IPS DF 4.7 (cell line): ENCODE results near the gene TMEM52B.

Experiments used
- DNase-seq: peaks from one replicate; pipeline ENCODE4 v3.0.0-alpha.2; 2013; ENCODE audit warnings: low spot score; ENCODE audit errors: extremely low read depth

Gene TMEM52B

GRCh38 chr12:10238526-10238925 lies 59.7 kb downstream of the TMEM52B start:
- no peak for DNase-seq

DNA sequence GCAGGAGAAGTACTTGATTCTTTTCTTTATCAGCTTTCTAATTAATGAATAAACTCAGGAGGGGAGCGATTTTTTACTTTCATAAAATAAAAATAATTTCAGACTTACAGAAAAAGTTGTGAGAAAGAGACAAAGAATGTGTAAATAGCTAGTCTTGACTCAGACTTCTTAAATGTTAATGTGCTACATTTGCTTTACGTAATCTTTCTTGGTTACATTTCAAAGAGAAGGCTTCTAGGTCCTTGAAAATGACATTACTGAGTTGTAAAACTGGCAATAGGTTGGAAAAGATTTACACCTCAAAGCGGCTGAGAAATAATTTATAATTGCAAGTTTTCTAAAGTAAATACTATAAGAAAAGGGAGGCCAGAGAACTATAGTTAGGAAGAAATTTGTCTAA lies 62.5 kb downstream of the TMEM52B start:
- no peak for DNase-seq
